Measurements from ENCODE around the gene MTCL1. TPM values are rescaled to one million over a fixed set of nuclear protein-coding genes. Genes with fewer than 3 reads are reported as not detected.

Gene MTCL1
- total RNA-seq, 1 experiment from 2014 or later: 28.3 TPM

DNA sequence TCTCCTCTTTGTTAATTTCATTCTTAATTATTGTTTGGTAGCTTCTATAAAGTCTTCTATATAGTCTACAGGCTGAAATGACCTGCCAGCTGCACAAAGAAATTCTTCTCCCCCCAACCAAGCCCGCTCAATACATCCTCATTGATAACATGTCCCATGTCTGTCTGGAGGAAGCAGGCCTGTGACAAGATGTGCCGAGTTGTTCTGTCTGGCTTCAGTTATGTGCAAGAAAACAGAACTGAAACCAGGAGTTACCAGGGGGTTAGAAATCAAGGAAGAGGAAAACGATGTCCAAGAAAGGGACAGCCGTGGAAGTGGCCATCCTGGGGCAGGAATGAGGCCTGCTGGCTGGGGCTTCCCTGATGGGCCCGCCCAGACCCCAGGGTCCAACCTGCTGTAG, 57.6 kb downstream of the MTCL1 start:
- no peak overlapping the region for H3K4me3 ChIP-seq (ENCODE audit: low read depth, low read length)
- no peaks in the 10 kb centered on the region for H3K36me3 ChIP-seq (ENCODE audit: control insufficient read depth, insufficient read depth, low read length)
- Mint-ChIP-seq H3K27me3 (ENCODE audit: insufficient read depth, unreplicated experiment) (no peaks in the 10 kb centered on the region), H3K4me1 (ENCODE audit: low read depth, unreplicated experiment) (no peaks in the 10 kb centered on the region), H3K4me3 (ENCODE audit: unreplicated experiment) (no peak overlapping the region), H3K9me3 (ENCODE audit: unreplicated experiment) (peaks cover 18% of the 10 kb centered on the region), H3K36me3 (ENCODE audit: insufficient read depth, unreplicated experiment) (no peaks in the 10 kb centered on the region), H3K27ac (ENCODE audit: unreplicated experiment) (no peak overlapping the region)
- BruUV-seq (replicated peaks): no TSS peak
- DNase-seq: no peak
- TF ChIP-seq, protein P1, sequence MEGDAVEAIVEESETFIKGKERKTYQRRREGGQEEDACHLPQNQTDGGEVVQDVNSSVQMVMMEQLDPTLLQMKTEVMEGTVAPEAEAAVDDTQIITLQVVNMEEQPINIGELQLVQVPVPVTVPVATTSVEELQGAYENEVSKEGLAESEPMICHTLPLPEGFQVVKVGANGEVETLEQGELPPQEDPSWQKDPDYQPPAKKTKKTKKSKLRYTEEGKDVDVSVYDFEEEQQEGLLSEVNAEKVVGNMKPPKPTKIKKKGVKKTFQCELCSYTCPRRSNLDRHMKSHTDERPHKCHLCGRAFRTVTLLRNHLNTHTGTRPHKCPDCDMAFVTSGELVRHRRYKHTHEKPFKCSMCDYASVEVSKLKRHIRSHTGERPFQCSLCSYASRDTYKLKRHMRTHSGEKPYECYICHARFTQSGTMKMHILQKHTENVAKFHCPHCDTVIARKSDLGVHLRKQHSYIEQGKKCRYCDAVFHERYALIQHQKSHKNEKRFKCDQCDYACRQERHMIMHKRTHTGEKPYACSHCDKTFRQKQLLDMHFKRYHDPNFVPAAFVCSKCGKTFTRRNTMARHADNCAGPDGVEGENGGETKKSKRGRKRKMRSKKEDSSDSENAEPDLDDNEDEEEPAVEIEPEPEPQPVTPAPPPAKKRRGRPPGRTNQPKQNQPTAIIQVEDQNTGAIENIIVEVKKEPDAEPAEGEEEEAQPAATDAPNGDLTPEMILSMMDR (IDR thresholded peaks at IDR 0.05; ENCODE audit: insufficient read depth in 1 of 2, low read depth in 1 of 2, low read length in 1 of 2, severe bottlenecking in 1 of 2, unreplicated experiment in 1 of 2): no peak
- CTCF ChIA-PET: no interaction called here
- H3K27me3 ChIP-seq (replicated peaks; ENCODE audit: control insufficient read depth, insufficient read depth, low read length): no peaks in the 10 kb centered on the region
- no peaks in the 10 kb centered on the region for H3K4me1 ChIP-seq
- intact Hi-C loops (cut with micrococcal nuclease; ENCODE audit: unreplicated experiment): no loop called here
- POLR2A ChIA-PET: no interaction called here
- H3K9me3 ChIP-seq: 0 out of 2 replicates have a peak, but pooled peaks cover 3% of the 10 kb centered on the region

DNA sequence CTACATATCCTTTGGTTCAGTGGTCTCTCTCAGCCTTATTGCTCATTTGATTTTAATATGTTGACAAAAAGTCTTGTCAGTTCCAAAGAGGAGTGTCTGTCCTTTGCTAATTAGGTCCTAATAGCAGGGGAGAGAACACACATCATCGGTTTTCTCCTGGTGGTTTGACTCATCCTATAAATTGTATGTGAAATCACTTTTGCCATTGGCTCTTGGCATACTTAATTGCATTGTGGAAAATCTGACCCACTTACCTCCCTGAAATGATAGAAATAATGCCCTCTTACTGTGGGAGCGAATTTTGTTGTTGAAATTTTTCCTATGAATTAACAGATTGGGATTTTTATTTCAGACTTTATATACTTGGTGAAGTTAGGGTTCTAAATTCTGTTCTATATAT, 58.3 kb downstream of the MTCL1 start:
- TF ChIP-seq, protein P1 (IDR thresholded peaks at IDR 0.05; ENCODE audit: insufficient read depth in 1 of 2, low read depth in 1 of 2, low read length in 1 of 2, severe bottlenecking in 1 of 2, unreplicated experiment in 1 of 2): no peak
- H3K9me3 ChIP-seq: 0 out of 2 replicates have a peak, but pooled peaks cover 3% of the 10 kb centered on the region
- intact Hi-C loops (cut with micrococcal nuclease; ENCODE audit: unreplicated experiment): no loop called here
- DNase-seq: no peak
- ChIA-PET POLR2A (no interaction called here), CTCF (no interaction called here)
- no peak overlapping the region for H3K4me3 Mint-ChIP-seq (ENCODE audit: unreplicated experiment)
- H3K4me1 ChIP-seq: no peaks in the 10 kb centered on the region
- H3K36me3 Mint-ChIP-seq (ENCODE audit: insufficient read depth, unreplicated experiment): no peaks in the 10 kb centered on the region
- H3K4me3 ChIP-seq (ENCODE audit: low read depth, low read length): no peak overlapping the region
- no peaks in the 10 kb centered on the region for H3K36me3 ChIP-seq (ENCODE audit: control insufficient read depth, insufficient read depth, low read length)
- no peaks in the 10 kb centered on the region for H3K27me3 Mint-ChIP-seq (ENCODE audit: insufficient read depth, unreplicated experiment)
- peaks cover 18% of the 10 kb centered on the region for H3K9me3 Mint-ChIP-seq (ENCODE audit: unreplicated experiment)
- no peaks in the 10 kb centered on the region for H3K4me1 Mint-ChIP-seq (ENCODE audit: low read depth, unreplicated experiment)
- H3K27ac Mint-ChIP-seq (ENCODE audit: unreplicated experiment): no peak overlapping the region
- BruUV-seq (replicated peaks): no TSS peak
- no peaks in the 10 kb centered on the region for H3K27me3 ChIP-seq (replicated peaks; ENCODE audit: control insufficient read depth, insufficient read depth, low read length)

DNA sequence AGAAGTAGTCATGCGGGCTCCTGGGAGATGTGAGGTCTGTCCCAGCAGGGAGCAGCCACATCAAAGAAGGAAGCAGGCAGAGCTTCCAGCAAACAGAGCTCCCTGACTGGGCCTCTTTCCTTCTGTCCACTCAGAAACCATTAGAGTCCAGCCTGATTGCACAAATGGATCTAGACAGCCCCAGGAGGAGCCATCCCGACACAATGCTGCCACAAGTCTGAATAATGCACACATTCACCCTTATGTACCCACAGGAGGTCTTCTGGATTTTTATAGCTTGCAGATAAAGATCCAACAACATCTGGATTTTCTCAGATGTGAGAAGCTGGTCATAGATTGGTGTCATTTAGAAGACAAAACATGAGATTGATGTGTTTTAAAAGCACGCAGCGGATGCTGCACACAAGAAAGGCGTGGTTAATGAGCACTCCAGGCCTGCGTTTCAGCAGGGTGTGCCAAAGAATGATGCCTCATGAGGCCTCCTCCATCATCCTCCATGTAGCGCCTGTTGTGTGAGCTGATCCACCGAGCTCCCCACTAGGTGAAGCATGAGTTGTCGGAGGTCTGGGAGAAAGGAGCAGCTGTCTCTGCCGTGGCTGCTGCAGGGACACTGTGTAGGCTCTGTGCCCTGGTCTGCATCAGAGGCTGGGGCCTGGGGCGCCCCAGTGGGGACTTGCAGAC, 60.6 kb downstream of the MTCL1 start:
- H3K9me3 Mint-ChIP-seq (ENCODE audit: unreplicated experiment): peaks cover 10% of the 10 kb centered on the region
- ChIA-PET CTCF (no interaction called here), POLR2A (no interaction called here)
- H3K36me3 Mint-ChIP-seq (ENCODE audit: insufficient read depth, unreplicated experiment): no peaks in the 10 kb centered on the region
- H3K4me1 Mint-ChIP-seq (ENCODE audit: low read depth, unreplicated experiment): no peaks in the 10 kb centered on the region
- H3K36me3 ChIP-seq (ENCODE audit: control insufficient read depth, insufficient read depth, low read length): no peaks in the 10 kb centered on the region
- no peak overlapping the region for H3K4me3 ChIP-seq (ENCODE audit: low read depth, low read length)
- no peaks in the 10 kb centered on the region for H3K4me1 ChIP-seq
- 0 out of 2 replicates have a peak, but pooled peaks cover 3% of the 10 kb centered on the region for H3K9me3 ChIP-seq
- no peaks in the 10 kb centered on the region for H3K27me3 Mint-ChIP-seq (ENCODE audit: insufficient read depth, unreplicated experiment)
- intact Hi-C loops (cut with micrococcal nuclease; ENCODE audit: unreplicated experiment): no loop called here
- H3K4me3 Mint-ChIP-seq (ENCODE audit: unreplicated experiment): no peak overlapping the region
- TF ChIP-seq, protein P1 (IDR thresholded peaks at IDR 0.05; ENCODE audit: insufficient read depth in 1 of 2, low read depth in 1 of 2, low read length in 1 of 2, severe bottlenecking in 1 of 2, unreplicated experiment in 1 of 2): no peak
- BruUV-seq (replicated peaks): no TSS peak
- H3K27me3 ChIP-seq (replicated peaks; ENCODE audit: control insufficient read depth, insufficient read depth, low read length): no peaks in the 10 kb centered on the region
- no peak overlapping the region for H3K27ac Mint-ChIP-seq (ENCODE audit: unreplicated experiment)
- DNase-seq: no peak
